ENCODE measurements around the gene PIEZO1. TPM values are rescaled to one million over a fixed set of nuclear protein-coding genes. Genes with fewer than 3 reads are reported as not detected.

PIEZO1 gene
- total and polyA plus RNA-seq, 7 experiments from 2014 or later, result 3.6 to 237 (median 111) TPM

- H3K4me3 Mint-ChIP-seq, result peak overlapping the region; percentile 76 to 98 (median 82)
- peak overlapping the region; percentile 61 to 91 (median 88) for H3K27ac Mint-ChIP-seq
- H3K4me1 ChIP-seq (ENCODE audit: control insufficient read depth in 2 of 2, insufficient read depth in 2 of 2, low read length in 2 of 2), result peaks cover 25 to 40% of the 10 kb centered on the region in 2 donors
- H3K36me3 Mint-ChIP-seq, result peaks cover 0 to 13% (median 0%) of the 10 kb centered on the region in 5 donors
- ATAC-seq (no peak), DNase-seq (no peak)
- CTCF ChIA-PET, result interaction anchor here (0.7 to 1.2 kb wide), 2 partner anchors 22 to 1082 kb away, joined by 4 to 5 read pairs; no protein-coding TSS in a partner anchor
- POLR2A ChIA-PET, result interaction anchor here (0.6 to 1.2 kb wide), 3 partner anchors 9 to 149 kb away, joined by 3 to 5 read pairs (median 3); partner anchors contain the start of genes GALNS and TRAPPC2L
- no peaks in the 10 kb centered on the region for H3K27me3 ChIP-seq (ENCODE audit: control insufficient read depth in 2 of 2, insufficient read depth in 2 of 2, low read length in 2 of 2)
- H3K4me3 ChIP-seq (ENCODE audit: low read length), result peak overlapping the region; percentile 79
- no peaks in the 10 kb centered on the region for H3K9me3 ChIP-seq (ENCODE audit: control insufficient read depth in 2 of 3, low read length in 3 of 3)
- H3K9me3 Mint-ChIP-seq, result no peaks in the 10 kb centered on the region
- no peaks in the 10 kb centered on the region for H3K27me3 Mint-ChIP-seq
- intact Hi-C loops (cut with micrococcal nuclease), result loop anchor here (1.0 to 10.0 kb wide), 10 partner anchors 44 to 1018 kb away; partner anchors contain the start of genes MVD (in 2 of the 2), ZC3H18 (in 2 of the 2), BANP (in 1 of the 2) and CDT1 (in 1 of the 2)
- peaks cover 31 to 41% (median 38%) of the 10 kb centered on the region in 7 donors for H3K4me1 Mint-ChIP-seq
- peaks cover 0 to 21% (median 0%) of the 10 kb centered on the region in 3 experiments for H3K36me3 ChIP-seq (ENCODE audit: control insufficient read depth in 2 of 3, insufficient read depth in 3 of 3, low read length in 3 of 3)
- H3K27ac ChIP-seq (ENCODE audit: low read depth, low read length), result peak overlapping the region; percentile 88
Measured at GRCh38 chr16:88706965-88707826, 77.8 kb downstream of the PIEZO1 start.

DNA sequence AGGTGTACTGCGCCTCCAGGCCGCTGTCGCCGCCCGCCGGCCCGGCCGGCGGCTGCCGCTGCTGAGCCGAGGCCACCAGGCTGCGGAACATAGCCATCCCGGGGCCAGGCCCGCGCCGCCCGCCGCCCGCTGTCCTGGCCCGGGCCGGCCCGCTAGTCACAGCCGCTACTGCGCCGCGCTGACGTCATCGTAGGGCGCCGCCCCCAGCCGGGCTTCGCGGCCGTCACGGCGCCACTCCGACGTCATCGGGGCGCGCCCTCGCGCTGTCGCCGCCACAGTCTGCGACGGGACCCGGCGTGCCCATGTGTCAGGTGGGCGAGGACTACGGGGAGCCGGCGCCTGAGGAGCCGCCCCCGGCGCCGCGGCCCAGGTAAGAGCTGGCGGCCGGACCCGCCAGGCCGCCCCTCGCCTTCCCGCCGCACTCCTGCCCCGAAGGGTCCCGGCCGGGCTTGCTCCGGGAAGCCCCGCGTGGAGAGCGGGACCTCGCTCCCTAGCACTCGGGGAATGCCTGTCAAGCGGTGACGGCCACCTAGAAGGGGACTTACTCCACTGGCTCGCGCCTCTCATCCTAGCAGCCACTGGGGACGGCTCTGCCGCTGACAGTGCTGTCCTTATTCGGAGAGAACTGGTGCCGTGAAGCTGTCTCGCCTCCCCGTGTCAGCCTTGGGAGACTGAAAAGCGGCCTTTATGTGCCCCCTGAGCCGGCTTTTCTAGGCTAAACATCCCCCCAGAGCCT, 78.6 kb downstream of the PIEZO1 start, which contains the start of the genes CTU2 and RNF166:
Gene CTU2 (plus strand): TSS at position 275 of the 736 bp plus-strand sequence. CDS start 28 bp downstream, at position 303.
Gene RNF166 (minus strand): TSS at position 180 of the 736 bp plus-strand sequence. CDS start 83 bp downstream, at position 97.
- Mint-ChIP-seq H3K4me1 (peaks cover 31 to 45% (median 41%) of the 10 kb centered on the region in 7 donors), H3K4me3 (peak within 1 kb of the TSS; percentile 78 to 98 (median 94)), H3K27me3 (no peaks in the 10 kb centered on the region), H3K9me3 (no peaks in the 10 kb centered on the region), H3K36me3 (peaks cover 0 to 13% (median 0%) of the 10 kb centered on the region in 5 donors), H3K27ac (peak within 1 kb of the TSS; percentile 85 to 98 (median 97))
- peak within 1 kb of the TSS; percentile 88 for H3K27ac ChIP-seq (ENCODE audit: low read depth, low read length)
- peak; percentile 86 to 98 (median 92) for DNase-seq
- H3K4me3 ChIP-seq (ENCODE audit: low read length), result peak within 1 kb of the TSS; percentile 79
- H3K4me1 ChIP-seq (ENCODE audit: control insufficient read depth in 2 of 2, insufficient read depth in 2 of 2, low read length in 2 of 2), result peaks cover 25 to 40% of the 10 kb centered on the region in 2 donors
- CTCF ChIA-PET, result interaction anchor here (1.2 kb wide), 1 partner anchor 21 kb away, joined by 5 read pairs; no protein-coding TSS in a partner anchor
- POLR2A ChIA-PET, result interaction anchor here (0.6 to 2.3 kb wide), 6 partner anchors 19 to 151 kb away, joined by 3 to 17 read pairs (median 8); partner anchors contain the start of genes GALNS, TRAPPC2L and ZC3H18
- intact Hi-C loops (cut with micrococcal nuclease), result loop anchor here (1.0 to 10.0 kb wide), 10 partner anchors 43 to 1018 kb away; partner anchors contain the start of genes MVD (in 2 of the 2), ZC3H18 (in 2 of the 2), BANP (in 1 of the 2) and CDT1 (in 1 of the 2)
- H3K36me3 ChIP-seq (ENCODE audit: control insufficient read depth in 2 of 3, insufficient read depth in 3 of 3, low read length in 3 of 3), result peaks cover 0 to 21% (median 0%) of the 10 kb centered on the region in 3 experiments
- H3K9me3 ChIP-seq (ENCODE audit: control insufficient read depth in 2 of 3, low read length in 3 of 3), result no peaks in the 10 kb centered on the region
- H3K27me3 ChIP-seq (ENCODE audit: control insufficient read depth in 2 of 2, insufficient read depth in 2 of 2, low read length in 2 of 2), result no peaks in the 10 kb centered on the region
- peak; percentile 84 for ATAC-seq

DNA sequence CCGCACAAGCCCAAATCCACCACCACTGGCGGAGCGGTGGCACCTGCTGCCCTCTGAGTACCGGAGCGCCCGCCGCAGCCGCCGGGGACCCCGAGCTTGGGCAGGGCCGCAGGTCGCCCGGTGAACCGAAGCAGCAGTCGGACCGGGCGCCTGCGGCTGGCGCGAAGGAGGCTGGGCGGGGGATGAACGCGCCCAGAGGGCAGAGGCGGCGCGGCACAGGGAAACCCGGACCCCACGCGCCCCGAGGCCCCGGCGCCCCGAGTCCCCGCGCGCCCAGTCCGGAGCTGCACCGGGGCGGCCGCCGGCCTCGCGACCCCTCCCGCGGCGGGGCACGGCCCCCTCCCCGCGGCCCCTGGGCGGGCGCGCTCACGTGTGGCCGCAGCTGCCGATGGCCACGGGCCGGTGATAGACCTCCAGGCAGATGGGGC, 79.2 kb downstream of the PIEZO1 start:
- Mint-ChIP-seq H3K4me1 (peaks cover 28 to 50% (median 41%) of the 10 kb centered on the region in 7 donors), H3K9me3 (no peaks in the 10 kb centered on the region), H3K36me3 (peaks cover 0 to 16% (median 0%) of the 10 kb centered on the region in 5 donors), H3K27me3 (no peaks in the 10 kb centered on the region), H3K4me3 (peak overlapping the region; percentile 78 to 98 (median 94)), H3K27ac (peak overlapping the region; percentile 85 to 98 (median 97))
- DNase-seq (peak in 2 of 9 donors; percentile 25 to 30), ATAC-seq (peak; percentile 0)
- Histone ChIP-seq H3K27me3 (ENCODE audit: control insufficient read depth in 2 of 2, insufficient read depth in 2 of 2, low read length in 2 of 2) (no peaks in the 10 kb centered on the region), H3K4me1 (ENCODE audit: control insufficient read depth in 2 of 2, insufficient read depth in 2 of 2, low read length in 2 of 2) (peaks cover 27 to 40% of the 10 kb centered on the region in 2 donors), H3K27ac (ENCODE audit: low read depth, low read length) (peak overlapping the region; percentile 88), H3K4me3 (ENCODE audit: low read length) (peak overlapping the region; percentile 79), H3K9me3 (ENCODE audit: control insufficient read depth in 2 of 3, low read length in 3 of 3) (no peaks in the 10 kb centered on the region), H3K36me3 (ENCODE audit: control insufficient read depth in 2 of 3, insufficient read depth in 3 of 3, low read length in 3 of 3) (peaks cover 0 to 20% (median 0%) of the 10 kb centered on the region in 3 experiments)
- POLR2A ChIA-PET, result interaction anchor here (0.6 to 4.4 kb wide), 9 partner anchors 13 to 151 kb away, joined by 3 to 33 read pairs (median 9); partner anchors contain the start of genes APRT, GALNS, MVD and TRAPPC2L
- CTCF ChIA-PET, result interaction anchor here (1.1 kb wide), 1 partner anchor 53 kb away, joined by 4 read pairs; no protein-coding TSS in a partner anchor
- intact Hi-C loops (cut with micrococcal nuclease), result loop anchor here (1.0 to 10.0 kb wide), 10 partner anchors 43 to 1019 kb away; partner anchors contain the start of genes MVD (in 2 of the 2), ZC3H18 (in 2 of the 2), BANP (in 1 of the 2) and CDT1 (in 1 of the 2)

GRCh38 chr16:88705076-88705684, 79.8 kb downstream of the PIEZO1 start:
- Mint-ChIP-seq H3K27me3 (no peaks in the 10 kb centered on the region), H3K9me3 (no peaks in the 10 kb centered on the region), H3K27ac (peak overlapping the region; percentile 85 to 98 (median 97)), H3K4me1 (peaks cover 30 to 56% (median 44%) of the 10 kb centered on the region in 7 donors), H3K4me3 (peak overlapping the region; percentile 78 to 98 (median 94)), H3K36me3 (peaks cover 0 to 20% (median 0%) of the 10 kb centered on the region in 5 donors)
- Histone ChIP-seq H3K27me3 (ENCODE audit: control insufficient read depth in 2 of 2, insufficient read depth in 2 of 2, low read length in 2 of 2) (no peaks in the 10 kb centered on the region), H3K27ac (ENCODE audit: low read depth, low read length) (peak overlapping the region; percentile 88), H3K36me3 (ENCODE audit: control insufficient read depth in 2 of 3, insufficient read depth in 3 of 3, low read length in 3 of 3) (peaks cover 0 to 16% (median 0%) of the 10 kb centered on the region in 3 experiments), H3K9me3 (ENCODE audit: control insufficient read depth in 2 of 3, low read length in 3 of 3) (no peaks in the 10 kb centered on the region), H3K4me1 (ENCODE audit: control insufficient read depth in 2 of 2, insufficient read depth in 2 of 2, low read length in 2 of 2) (peaks cover 30 to 44% of the 10 kb centered on the region in 2 donors), H3K4me3 (ENCODE audit: low read length) (peak overlapping the region; percentile 56)
- no peak for ATAC-seq
- ChIA-PET POLR2A (interaction anchor here (0.6 to 4.4 kb wide), 12 partner anchors 12 to 152 kb away, joined by 3 to 33 read pairs (median 8); partner anchors contain the start of genes APRT, GALNS, MVD and TRAPPC2L), CTCF (interaction anchor here (1.0 to 1.8 kb wide), 3 partner anchors 32 to 52 kb away, joined by 4 to 8 read pairs (median 6); no protein-coding TSS in a partner anchor)
- intact Hi-C loops (cut with micrococcal nuclease), result loop anchor here (5.0 to 10.0 kb wide), 4 partner anchors 97 to 1020 kb away; partner anchors contain the start of genes BANP (in 1 of the 2), CDT1 (in 1 of the 2), VPS9D1 (in 1 of the 2) and ZFPM1 (in 1 of the 2)
- DNase-seq, result peak in 6 of 9 donors; percentile 48 to 80 (median 52)
